GM21515 (cell line): ENCODE results near the gene NT5DC4.
"Not testable (repeated sequence)": the region's sequence is repeated elsewhere in the genome, so short reads cannot be mapped to it uniquely, and the experiment has no call there.

Source experiments
- ATAC-seq: cut with Tn5 transposase; IDR thresholded peaks from one replicate; pipeline ENCODE4 v1.9.1; 2021; ENCODE audit not compliant: unreplicated experiment

Gene NT5DC4

DNA sequence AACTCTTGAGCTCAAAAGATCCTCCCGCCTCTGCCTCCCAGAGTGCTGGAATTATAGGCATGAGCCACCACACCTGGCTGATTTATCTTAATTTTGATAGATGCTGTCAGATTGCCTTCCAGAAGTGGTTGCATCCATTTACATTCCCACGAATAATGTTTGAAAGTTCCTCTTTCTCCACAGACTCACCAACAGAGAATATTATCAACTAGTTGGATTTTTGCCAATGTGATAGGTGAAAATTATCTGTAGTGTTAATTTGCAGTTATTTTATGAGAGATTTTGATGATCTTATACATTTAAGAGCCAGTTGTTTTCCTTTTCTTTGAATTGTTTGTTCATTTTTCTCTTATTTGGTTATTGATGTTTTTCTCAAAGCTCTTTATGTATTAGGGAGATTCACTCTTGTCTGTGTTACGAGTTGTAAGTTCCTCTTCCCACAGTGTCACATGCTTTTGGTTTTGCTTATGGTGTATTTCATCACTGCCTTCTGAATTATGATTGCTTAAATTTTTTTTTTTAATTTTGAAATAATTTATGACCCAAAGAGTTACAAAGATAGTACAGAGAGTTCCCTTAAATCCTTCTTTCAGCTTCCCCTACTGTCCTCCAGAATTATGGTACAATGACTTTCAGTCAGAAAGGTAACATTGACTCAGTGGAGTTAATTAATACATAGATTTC, 20.7 kb upstream of the NT5DC4 start:
- no peak for ATAC-seq

DNA sequence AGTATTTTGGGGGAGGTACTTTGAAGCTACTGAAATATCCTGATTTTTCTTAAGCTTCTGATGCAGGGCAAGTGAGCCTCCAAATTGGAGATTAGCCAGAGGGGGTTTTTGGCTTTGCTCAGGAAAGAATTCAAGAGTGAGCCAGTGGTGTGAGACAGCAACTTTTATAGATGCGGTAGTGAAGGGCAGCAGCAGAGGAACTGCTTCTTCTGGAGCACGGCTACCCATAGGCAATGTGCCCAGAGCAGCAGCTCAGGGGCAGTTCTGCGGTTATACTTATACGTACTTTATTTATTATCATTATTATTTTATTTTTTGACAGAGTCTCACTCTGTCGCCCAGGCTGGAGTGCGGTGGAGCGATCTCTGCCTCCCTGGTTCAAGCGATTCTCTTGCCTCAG, 19.8 kb upstream of the NT5DC4 start:
- no peak for ATAC-seq

DNA sequence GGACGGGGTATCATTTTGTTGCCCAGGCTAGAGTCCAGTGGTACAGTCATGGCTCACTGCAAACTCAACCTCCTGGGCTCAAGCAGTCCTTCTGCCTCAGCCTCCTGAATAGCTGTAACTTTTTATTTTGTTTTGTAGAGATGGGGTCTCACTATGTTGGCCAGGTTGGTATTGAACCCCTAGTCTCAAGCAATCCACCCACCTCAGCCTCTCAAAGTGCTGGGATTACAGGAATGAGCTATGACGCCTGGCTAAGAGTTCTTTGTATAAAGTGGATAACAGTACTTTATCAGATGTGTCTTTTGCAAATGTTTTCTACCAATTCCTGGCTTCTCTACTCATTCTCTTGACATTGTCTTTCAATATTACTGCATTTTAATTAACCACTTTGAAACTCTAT, 17.1 kb upstream of the NT5DC4 start:
- no peak for ATAC-seq

DNA sequence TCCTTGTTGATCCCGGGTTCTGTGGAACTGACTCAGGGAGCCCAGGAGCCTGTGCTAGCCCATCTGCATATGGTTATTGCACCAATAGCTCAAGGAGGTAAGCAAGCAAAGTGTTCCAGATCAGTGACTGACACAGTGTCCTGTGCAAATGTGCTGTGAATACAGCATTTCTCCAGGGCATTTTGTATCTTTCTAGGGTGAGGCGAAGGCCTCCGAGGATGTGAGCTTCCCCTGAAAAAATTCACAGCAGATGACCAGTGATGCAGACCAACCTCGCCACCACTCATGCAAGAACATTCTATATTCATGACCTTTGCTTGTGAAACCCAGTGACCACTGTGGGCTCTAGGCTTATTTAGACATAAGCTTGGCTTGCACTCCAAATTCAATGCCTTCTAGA, 15.2 kb upstream of the NT5DC4 start:
- ATAC-seq: no peak

DNA sequence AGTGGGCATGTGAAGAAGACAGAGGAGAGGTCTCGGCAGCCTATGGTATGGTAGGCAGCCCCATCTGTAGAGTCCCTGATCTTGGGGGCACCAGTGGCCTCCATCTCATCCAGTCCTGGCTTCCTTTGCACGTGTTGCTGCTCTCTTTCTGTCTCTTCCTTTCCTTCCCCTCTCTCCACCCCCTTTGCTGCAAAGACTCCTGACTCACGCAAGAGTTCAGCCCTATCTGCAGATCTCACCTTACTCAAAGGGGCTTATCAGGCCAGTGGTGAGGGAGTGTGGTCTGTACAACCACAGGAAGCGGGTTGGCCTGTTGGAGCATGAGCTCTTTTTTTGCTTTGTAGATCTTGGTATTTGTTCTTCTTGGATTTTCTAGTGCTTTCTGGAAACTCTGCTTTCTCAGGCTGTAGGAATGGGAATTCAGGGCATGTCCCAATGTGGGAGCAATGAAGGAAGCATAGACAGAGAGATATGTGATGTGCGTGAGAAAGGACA, 14.6 kb upstream of the NT5DC4 start:
- peak; percentile 45 for ATAC-seq

DNA sequence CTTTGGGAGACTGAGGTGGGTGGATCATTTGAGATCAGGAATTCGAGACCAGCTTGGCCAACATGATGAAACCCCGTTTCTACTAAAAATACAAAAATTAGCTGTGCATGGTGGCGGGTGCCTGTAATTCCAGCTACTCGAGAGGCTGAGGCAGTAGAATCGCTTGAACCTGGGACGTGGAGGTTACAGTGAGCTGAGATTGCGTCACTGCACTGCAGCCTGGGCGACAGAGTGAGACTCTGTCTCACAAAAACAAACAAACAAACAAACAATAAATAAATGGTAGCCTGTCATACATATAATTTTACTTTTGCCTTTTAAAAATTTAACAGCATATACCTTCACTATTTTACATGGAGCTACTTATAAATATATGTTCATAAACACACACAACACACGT, 13.9 kb upstream of the NT5DC4 start:
- not testable (repeated sequence) for ATAC-seq

DNA sequence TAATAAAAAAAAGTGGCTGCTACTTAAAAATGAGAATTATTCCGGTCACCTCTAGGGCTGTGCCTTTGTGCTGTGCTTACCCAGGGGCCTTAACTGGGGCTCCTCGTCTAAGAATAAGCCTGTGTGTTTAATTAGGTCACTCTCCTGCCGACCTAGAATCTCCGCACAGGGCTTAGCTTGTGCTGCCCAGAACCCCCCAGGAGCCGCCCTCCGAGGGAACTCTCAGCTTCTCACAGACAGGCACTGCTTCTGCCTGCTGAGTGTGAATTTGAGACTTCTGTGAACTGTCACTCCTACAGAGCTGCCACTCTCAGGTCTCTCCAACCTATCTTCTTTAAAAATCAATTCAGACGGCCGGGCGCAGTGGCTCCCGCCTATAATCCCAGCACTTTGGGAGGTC, 11.9 kb upstream of the NT5DC4 start:
- ATAC-seq: no peak

DNA sequence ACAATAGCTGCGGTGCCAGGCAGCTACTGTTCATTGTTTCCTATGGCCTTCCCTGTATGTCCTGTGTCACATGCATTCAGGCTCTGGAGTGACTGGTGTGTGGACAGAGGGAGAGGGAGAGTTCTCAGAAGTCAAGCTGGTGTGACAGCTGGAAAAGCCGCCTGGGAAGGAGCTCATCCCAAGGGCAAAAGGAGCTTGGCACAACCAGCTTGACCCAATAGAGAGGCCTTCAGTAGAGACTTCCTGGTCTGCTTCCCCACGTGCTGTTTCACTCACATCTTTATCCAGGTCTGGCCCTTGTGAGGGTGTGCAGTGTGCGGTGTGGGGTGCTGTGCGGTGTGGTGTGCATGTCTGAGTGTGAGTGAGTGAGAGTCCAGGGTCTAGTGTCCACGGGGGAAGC, 11.1 kb upstream of the NT5DC4 start:
- no peak for ATAC-seq

DNA sequence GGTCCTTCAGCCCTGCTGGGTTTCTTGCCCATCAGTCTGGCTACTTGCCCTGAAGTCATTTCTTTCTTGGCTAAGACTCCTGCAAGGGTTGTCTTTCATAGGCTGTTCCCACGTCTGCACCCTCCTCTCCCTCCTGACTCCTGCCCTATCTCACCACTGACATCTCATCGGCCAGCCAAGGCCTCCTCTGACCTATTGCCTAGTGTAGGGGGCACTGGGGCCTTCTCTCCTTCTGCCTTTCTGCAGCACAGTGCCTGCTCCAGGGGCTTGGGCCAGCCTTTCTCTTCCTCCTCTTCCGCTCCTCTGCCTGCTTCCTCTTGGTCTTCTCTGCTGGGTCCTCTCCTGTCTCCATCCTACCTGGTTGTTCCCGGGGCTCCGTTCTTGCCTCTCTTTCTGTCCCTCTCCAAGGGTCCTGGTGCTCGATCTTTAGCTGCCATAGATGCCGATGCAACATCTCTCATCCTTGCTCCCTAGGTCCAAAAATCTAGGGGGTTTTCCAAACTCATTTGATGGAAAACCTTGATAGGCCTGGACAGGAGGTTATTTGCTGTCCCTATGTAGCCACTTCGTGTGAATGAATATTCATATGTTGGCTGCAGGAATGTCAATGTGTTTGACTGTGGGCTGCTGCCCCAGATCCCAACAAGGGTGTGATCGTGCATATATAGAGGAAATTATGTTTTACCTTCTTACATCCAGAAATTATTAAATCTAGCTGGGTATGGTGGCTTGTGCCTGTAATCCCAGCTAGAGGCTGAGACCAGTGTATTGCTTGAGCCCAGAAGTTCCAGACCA, 9.7 kb upstream of the NT5DC4 start:
- ATAC-seq: no peak

DNA sequence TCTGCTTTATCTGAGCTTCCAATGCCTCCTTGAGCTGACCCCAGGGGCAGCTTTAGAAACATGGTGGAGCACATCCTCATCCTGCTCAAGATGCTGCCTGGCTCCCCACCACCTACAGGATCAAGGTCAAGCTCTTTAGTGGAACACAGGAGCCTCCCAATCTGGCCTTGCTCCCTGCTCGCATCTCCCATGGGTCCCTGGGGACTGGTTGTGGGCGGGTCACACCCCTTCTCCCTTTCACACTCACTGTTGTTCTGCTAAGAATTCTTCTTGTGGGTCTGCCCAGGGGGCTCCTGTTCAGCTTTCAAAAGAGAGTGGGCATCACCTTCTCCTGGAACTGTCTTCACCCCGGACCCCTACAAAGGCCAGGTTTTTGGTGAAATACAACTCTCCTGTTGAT, 8.4 kb upstream of the NT5DC4 start:
- no peak for ATAC-seq

DNA sequence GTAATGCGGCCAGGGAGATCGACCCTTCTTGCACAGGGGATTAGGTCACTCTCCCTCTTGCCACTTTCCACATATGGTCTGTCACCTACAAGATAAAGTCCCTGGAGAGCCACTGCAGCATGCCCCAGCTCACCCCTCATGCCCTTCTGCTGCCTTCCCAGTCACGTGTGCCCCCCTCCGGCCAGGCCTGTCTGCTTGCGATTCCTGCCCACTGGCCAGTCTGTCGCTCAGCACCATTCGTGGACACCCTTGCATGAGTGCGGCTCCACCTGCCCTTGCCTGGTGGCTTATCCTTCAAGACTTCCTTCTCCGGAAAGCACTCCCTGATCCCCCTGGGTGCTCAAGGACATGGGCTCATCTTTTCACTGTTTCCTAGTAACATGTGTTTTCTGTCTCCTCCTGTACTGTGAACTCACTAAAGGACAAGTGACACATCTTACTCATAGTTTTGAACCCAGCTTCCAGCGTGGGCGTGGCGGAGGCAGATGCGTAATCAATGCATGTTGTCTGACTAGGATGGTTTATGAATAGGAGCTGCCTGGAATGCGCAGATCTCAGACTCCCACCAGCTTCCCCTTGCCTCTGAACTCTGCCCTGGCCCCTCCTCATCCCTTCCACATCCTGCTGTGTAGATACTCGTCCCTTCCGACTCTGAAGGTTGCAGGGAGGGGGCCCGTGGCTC, 7.8 kb upstream of the NT5DC4 start:
- no peak for ATAC-seq

DNA sequence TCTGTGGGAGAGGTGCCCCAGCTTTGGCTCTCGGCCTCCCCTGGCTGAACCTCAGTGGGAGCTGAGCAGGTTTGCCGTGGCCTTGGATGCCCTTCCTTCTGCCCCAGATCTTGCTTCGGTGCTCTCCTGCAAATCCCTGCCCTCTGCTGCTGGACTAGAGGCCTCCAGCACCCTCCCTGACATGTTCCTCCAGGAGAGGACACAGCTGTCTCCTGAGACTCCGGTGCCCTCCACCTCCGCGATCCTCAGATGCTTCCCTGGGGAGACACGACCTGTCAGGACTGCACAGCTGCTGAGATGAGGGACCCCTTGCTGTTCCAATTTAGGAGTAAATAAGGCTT, 7.3 kb upstream of the NT5DC4 start:
- no peak for ATAC-seq

DNA sequence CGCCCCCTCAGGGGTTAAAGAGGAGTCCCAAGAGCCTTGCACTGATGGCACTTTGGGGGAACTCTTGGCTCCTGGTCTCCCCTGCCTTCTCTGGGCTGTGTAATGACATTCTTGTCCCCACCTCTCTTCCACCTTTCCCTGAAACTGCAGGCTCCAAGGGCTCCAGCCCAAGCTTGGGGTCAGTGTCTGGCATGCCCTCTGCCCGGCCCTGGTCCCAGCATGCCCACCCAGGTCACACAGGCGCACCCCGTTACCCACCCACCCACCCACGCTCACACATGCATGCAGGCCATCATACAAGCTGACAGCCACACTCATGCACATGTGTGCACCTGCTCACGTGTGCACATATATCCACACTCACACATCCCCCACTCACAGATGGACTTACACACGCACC, 6.9 kb upstream of the NT5DC4 start:
- ATAC-seq: no peak

DNA sequence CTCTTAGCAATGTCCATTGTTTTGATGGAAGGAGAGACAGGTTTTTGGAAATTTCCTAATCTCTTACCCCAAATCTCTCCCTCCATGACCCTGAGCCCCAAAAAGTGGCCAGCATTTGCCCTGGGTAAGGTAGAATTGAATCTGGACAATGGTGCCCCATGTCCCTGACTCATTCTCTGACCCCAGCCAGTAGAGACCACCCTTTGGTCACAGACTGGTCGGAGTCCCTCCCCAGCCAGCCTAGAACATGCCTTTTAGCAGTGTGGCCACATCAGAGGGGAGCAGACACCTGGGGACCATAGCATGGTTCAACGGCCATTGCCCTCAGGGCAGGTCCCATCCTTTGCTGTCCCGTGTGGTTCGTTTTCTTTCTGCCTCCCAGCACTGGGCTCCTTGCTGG, 6.5 kb upstream of the NT5DC4 start:
- no peak for ATAC-seq

DNA sequence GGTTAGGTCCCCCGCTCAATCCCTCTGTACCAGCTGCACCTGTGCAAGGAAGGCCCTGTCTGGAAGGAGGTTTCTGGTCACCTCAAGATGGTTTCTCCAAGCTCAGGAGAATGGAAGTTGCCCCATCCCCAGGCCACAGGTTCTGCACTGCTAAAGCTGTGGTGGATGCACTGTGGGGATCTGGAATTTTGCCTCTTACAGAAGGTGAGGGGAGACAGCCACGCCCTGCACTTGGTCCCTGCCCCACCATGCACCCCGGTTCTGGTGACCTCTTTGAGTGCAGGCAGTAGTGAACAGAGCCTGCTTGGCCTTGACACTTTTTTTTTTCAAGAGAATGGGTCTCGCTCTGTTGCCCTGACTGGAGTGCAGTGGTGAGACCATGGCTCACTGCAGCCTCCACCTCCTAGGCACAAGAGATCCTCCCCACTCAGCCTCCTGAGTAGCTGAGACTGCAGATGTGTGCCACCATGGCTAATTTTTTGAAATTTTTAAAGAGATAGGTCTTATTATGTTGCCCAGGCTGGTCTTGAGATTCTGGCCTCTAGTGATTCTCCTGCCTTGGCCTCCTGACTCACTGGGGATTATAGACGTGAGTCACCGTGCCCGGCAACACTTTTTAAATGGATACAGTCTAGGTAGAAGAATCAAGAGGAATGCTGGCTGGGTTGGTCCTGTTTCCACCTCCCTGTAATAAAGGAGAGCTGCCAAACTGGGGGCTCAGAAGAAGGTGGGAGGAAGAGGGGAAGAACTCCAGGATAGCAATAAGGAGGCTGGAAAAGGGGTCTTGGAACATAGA, 5.8 kb upstream of the NT5DC4 start:
- no peak for ATAC-seq

DNA sequence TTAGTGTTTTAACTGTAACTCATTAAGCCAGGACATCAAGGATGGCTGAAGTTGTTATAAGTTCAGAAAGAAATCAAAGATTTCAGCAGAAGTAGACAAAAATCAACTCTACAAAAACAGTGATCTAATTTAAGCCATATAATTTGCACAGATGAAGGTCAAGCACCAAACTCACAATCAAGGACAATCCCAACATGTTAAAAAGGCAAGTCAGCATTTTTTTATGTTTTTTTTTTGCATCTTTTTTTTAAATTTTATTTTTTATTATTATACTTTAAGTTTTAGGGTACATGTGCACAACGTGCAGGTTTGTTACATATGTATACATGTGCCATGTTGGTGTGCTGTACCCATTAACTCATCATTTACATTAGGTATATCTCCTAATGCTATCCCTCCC, 4.7 kb upstream of the NT5DC4 start:
- ATAC-seq: not testable (repeated sequence)

DNA sequence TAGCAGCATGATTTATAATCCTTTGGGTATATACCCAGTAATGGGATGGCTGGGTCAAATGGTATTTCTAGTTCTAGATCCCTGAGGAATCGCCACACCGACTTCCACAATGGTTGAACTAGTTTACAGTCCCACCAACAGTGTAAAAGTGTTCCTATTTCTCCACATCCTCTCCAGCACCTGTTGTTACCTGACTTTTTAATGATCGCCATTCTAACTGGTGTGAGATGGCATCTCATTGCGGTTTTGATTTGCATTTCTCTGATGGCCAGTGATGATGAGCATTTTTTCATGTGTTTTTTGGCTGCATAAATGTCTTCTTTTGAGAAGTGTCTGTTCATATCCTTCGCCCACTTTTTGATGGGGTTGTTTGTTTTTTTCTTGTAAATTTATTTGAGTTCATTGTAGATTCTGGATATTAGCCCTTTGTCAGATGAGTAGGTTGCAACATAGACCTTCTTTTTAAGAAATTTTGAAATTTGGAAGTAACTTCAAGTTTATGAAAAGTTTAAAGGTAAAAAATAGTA, 3.9 kb upstream of the NT5DC4 start:
- not testable (repeated sequence) for ATAC-seq

DNA sequence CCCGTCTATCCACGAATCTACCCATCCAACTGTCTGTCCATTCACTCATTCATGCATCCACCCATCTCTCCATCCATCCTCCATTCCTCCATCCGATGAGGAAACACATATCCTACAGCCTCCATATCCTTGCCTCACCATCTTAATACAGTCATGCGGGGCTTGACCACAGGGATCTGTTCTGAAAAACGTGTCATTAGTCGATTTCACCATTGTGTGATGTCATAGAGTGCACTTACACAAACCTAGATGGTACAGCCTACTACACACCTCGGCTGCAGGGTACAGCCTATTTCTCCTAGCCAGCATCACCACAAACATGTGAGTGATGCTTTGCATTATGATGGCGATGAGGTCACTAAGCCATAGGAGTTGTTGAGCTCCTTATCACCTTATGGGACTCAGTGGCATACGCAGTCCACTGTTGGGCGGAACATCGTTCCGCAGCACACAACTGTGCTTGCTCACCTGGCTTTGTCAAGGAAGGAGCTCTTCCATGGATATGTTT, 1.9 kb upstream of the NT5DC4 start:
- no peak for ATAC-seq

DNA sequence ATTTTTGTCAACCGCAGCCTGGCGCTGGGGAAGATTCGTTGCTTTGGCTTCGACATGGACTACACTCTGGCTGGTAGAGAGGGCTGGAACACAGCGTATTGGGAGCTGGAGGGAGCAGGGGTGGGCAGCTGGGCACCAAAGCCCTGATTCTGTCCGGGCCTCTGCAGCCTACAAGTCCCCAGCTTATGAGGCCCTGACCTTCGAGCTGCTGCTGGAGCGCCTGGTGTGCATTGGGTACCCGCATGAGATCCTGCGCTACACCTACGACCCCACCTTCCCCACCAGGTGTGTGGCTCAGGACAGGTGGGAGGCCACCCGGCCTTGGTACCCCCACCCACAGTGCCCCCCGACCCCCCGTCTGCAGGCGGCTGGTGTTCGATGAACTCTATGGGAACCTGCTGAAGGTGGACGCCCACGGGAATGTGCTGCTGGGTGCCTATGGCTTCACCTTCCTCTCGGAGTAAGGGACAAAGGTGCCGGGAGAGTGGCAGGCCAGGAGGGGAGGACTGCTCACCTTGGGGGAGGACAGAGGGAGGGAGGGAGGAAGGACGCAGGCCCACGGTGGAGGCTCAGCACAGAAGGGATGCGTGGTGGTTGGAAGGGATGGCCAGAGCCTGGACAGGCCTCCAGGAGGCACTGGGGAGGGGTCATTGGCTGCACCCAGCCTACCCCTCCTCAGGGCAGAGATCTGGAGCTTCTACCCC, 1.2 kb downstream of the NT5DC4 start:
- ATAC-seq: no peak
